HEK293 (cell line): Measurements from ENCODE around the gene BCL2L11.

ENCODE experiments used
- CTCF ChIA-PET: fragments of 350-600 bp; formaldehyde crosslinking; extraction: SDS; loops from one replicate; lab custom pipeline; 2021; ENCODE audit warnings: antibody characterized with exemption; lab: Yijun Ruan, JAX
- POLR2A ChIA-PET: fragments of 300-600 bp; formaldehyde crosslinking; extraction: SDS; loops from one replicate; lab custom pipeline; 2020; ENCODE audit warnings: antibody characterized with exemption, inconsistent platforms; lab: Yijun Ruan, JAX
- H3K27ac ChIP-seq: fragments of 200-500 bp; sonication (Bioruptor generic); 2 replicates; pipeline ENCODE4 v1.5.1; 2014; ENCODE audit warnings: low read depth, low read length, control low read depth, inconsistent platforms; ENCODE audit errors: extremely low read depth
- H3K36me3 ChIP-seq, 2 experiments: fragments of 200-500 bp in 1 of 2; sonication (Bioruptor generic) in 1 of 2; 1 replicate in 1 of 2; 2 replicates in 1 of 2; pipeline ENCODE4 v1.5.1; 2014 to 2017; ENCODE audit warnings: inconsistent platforms in 2 of 2, low read length in 2 of 2; ENCODE audit not compliant: control insufficient read depth in 2 of 2, insufficient read depth in 1 of 2
- H3K4me1 ChIP-seq: fragments of 200-500 bp; sonication (Bioruptor generic); 2 replicates; pipeline ENCODE4 v1.5.1; 2014; ENCODE audit warnings: mild to moderate bottlenecking, low read length, inconsistent platforms; ENCODE audit not compliant: control insufficient read depth, insufficient read depth
- H3K4me3 ChIP-seq: 2 replicates; pipeline ENCODE4 v1.5.1; 2011; ENCODE audit warnings: low read depth, mild to moderate bottlenecking, control low read depth, low read length, moderate library complexity
- H3K9me3 ChIP-seq: fragments of 200-500 bp; sonication (Bioruptor generic); 2 replicates; pipeline ENCODE4 v1.5.1; 2014; ENCODE audit warnings: low read depth, low read length, inconsistent platforms; ENCODE audit not compliant: control insufficient read depth, insufficient read depth
- KLF1 ChIP-seq: fragments of 450-650 bp; formaldehyde crosslinking; IDR thresholded peaks from 2 replicates; pipeline ENCODE4 v1.5.1; 2016; ENCODE audit warnings: missing biosample characterization, missing genetic modification characterization
- KLF16 ChIP-seq: fragments of 450-650 bp; formaldehyde crosslinking; IDR thresholded peaks from 2 replicates; pipeline ENCODE4 v1.5.1; 2017; ENCODE audit warnings: missing biosample characterization, missing genetic modification characterization
- TCF7L2 ChIP-seq: IDR thresholded peaks from 2 replicates; pipeline ENCODE4 v1.6.1; 2011; ENCODE audit warnings: low read depth, mild to moderate bottlenecking, inconsistent platforms, low read length, moderate library complexity, borderline replicate concordance
- TSHZ1 ChIP-seq: fragments of 450-650 bp; formaldehyde crosslinking; IDR thresholded peaks from 2 replicates; pipeline ENCODE4 v1.5.1; 2016; ENCODE audit warnings: missing biosample characterization, missing genetic modification characterization, borderline replicate concordance
- ZBTB20 ChIP-seq: fragments of 450-650 bp; formaldehyde crosslinking; IDR thresholded peaks from 2 replicates; pipeline ENCODE4 v1.5.1; 2016; ENCODE audit warnings: missing biosample characterization, missing genetic modification characterization
- ZNF132 ChIP-seq: fragments of 450-650 bp; formaldehyde crosslinking; IDR thresholded peaks from 2 replicates; pipeline ENCODE4 v1.5.1; 2017; ENCODE audit warnings: missing biosample characterization, missing genetic modification characterization, borderline replicate concordance
- ZNF169 ChIP-seq: fragments of 450-650 bp; formaldehyde crosslinking; IDR thresholded peaks from 2 replicates; pipeline ENCODE4 v1.5.1; 2016; ENCODE audit warnings: missing biosample characterization, missing genetic modification characterization
- ZNF19 ChIP-seq: fragments of 450-650 bp; formaldehyde crosslinking; IDR thresholded peaks from 2 replicates; pipeline ENCODE4; 2016; ENCODE audit warnings: missing biosample characterization, missing genetic modification characterization, low read depth
- ZNF202 ChIP-seq: fragments of 450-650 bp; formaldehyde crosslinking; IDR thresholded peaks from 2 replicates; pipeline ENCODE4 v1.5.1; 2016; ENCODE audit warnings: missing biosample characterization, missing genetic modification characterization, borderline replicate concordance
- ZNF24 ChIP-seq: fragments of 450-650 bp; formaldehyde crosslinking; IDR thresholded peaks from 2 replicates; pipeline ENCODE4 v1.5.1; 2016; ENCODE audit warnings: missing biosample characterization, missing genetic modification characterization
- ZNF292 ChIP-seq: fragments of 450-650 bp; formaldehyde crosslinking; IDR thresholded peaks from 2 replicates; pipeline ENCODE4 v1.5.1; 2016; ENCODE audit warnings: low read depth, missing biosample characterization, missing genetic modification characterization, borderline replicate concordance
- ZNF366 ChIP-seq: fragments of 450-650 bp; formaldehyde crosslinking; conservative IDR thresholded peaks from 2 replicates; pipeline ENCODE4 v1.5.1; 2016; ENCODE audit warnings: missing biosample characterization, missing genetic modification characterization
- ZNF391 ChIP-seq: fragments of 450-650 bp; formaldehyde crosslinking; IDR thresholded peaks from 2 replicates; pipeline ENCODE4 v1.5.1; 2016; ENCODE audit warnings: low read depth, missing biosample characterization, missing genetic modification characterization, borderline replicate concordance
- ZNF433 ChIP-seq: fragments of 450-650 bp; formaldehyde crosslinking; IDR thresholded peaks from 2 replicates; pipeline ENCODE4 v1.5.1; 2016; ENCODE audit warnings: missing biosample characterization, missing genetic modification characterization, low read depth
- ZNF488 ChIP-seq: fragments of 450-650 bp; formaldehyde crosslinking; IDR thresholded peaks from 2 replicates; pipeline ENCODE4 v1.5.1; 2016; ENCODE audit warnings: missing biosample characterization, missing genetic modification characterization
- ZNF518A ChIP-seq: fragments of 450-650 bp; formaldehyde crosslinking; conservative IDR thresholded peaks from 2 replicates; pipeline ENCODE4 v1.5.1; 2016; ENCODE audit warnings: low read depth, missing biosample characterization, missing genetic modification characterization
- ZNF580 ChIP-seq: fragments of 450-650 bp; formaldehyde crosslinking; IDR thresholded peaks from 2 replicates; pipeline ENCODE4 v1.5.1; 2016; ENCODE audit warnings: missing biosample characterization, missing genetic modification characterization
- ZNF585B ChIP-seq: fragments of 450-650 bp; formaldehyde crosslinking; IDR thresholded peaks from 2 replicates; pipeline ENCODE4 v1.5.1; 2016; ENCODE audit warnings: missing biosample characterization, missing genetic modification characterization
- ZNF596 ChIP-seq: fragments of 450-650 bp; IDR thresholded peaks from 2 replicates; pipeline ENCODE4 v1.5.0; 2018; ENCODE audit warnings: missing biosample characterization, mild to moderate bottlenecking, missing genetic modification characterization, moderate library complexity
- ZNF623 ChIP-seq: fragments of 450-650 bp; formaldehyde crosslinking; IDR thresholded peaks from 2 replicates; pipeline ENCODE4 v1.5.1; 2016; ENCODE audit warnings: missing biosample characterization, missing genetic modification characterization
- ZNF626 ChIP-seq: fragments of 450-650 bp; sonication (Bioruptor Pico); formaldehyde crosslinking; IDR thresholded peaks from 2 replicates; pipeline ENCODE4 v1.5.1; 2018; ENCODE audit warnings: missing biosample characterization, missing genetic modification characterization, inconsistent platforms
- ZNF654 ChIP-seq: fragments of 450-650 bp; formaldehyde crosslinking; IDR thresholded peaks from 2 replicates; pipeline ENCODE4 v1.5.1; 2016; ENCODE audit warnings: low read depth, missing biosample characterization, missing genetic modification characterization
- ZNF677 ChIP-seq: fragments of 450-650 bp; IDR thresholded peaks from 2 replicates; pipeline ENCODE4 v1.5.0; 2018; ENCODE audit warnings: missing biosample characterization, mild to moderate bottlenecking, missing genetic modification characterization, moderate library complexity
- ZNF701 ChIP-seq: fragments of 450-650 bp; formaldehyde crosslinking; IDR thresholded peaks from 2 replicates; pipeline ENCODE4 v1.5.1; 2016; ENCODE audit warnings: missing biosample characterization, missing genetic modification characterization
- TF ChIP-seq, protein P1 (sequence below): fragments of 450-650 bp; formaldehyde crosslinking; IDR thresholded peaks from 2 replicates; pipeline ENCODE4 v1.5.1; 2016; ENCODE audit warnings: missing biosample characterization, missing genetic modification characterization, low read depth

BCL2L11 gene

DNA sequence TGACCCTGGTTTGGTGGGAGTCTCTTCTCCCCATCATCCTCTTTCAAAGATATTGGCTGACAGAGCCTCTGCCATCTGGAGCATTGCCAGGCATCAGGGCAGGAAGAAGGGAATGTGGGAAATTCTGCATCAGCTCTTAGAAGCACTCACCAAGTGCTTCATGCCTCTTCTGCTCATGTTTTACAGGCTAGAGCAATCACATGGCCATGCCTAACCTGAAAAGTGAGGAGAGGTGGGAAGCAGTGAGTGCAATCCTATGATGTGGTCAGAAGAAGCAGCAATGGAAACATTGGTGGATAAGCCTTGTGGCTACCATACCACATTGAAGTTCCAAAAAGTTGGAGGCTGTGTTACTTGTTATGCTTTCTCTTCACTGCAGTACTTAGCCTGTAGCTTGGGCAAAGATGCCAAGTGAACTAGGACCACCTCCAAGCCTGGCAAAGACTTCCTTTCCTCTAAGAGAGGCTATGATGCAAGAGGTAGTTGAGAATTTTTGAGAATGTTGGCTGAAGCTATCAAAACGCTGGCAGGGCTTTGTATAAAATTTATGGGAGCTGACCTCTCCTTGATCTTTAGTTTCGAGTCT, 64.1 kb downstream of the BCL2L11 start (continued):
- TF ChIP-seq ZNF24 (tag by site-specific recombination) (no peak), KLF16 (tag by site-specific recombination) (no peak), ZNF488 (tag by site-specific recombination) (no peak), ZBTB20 (no peak), ZNF132 (tag by site-specific recombination) (no peak), ZNF169 (no peak)

GRCh38 chr2:111185361-111186022, 64.8 kb downstream of the BCL2L11 start:
- H3K4me1 ChIP-seq, result peaks cover 15% of the 10 kb centered on the region
- ChIA-PET POLR2A (interaction anchor here (1.9 kb wide), 1 partner anchor 65 kb away, joined by 5 read pairs; the partner anchor contains the start of gene BCL2L11), CTCF (interaction anchor here (0.5 kb wide), 1 partner anchor 358 kb away, joined by 3 read pairs; no protein-coding TSS in a partner anchor)
- H3K36me3 ChIP-seq, result no peaks in the 10 kb centered on the region
- H3K9me3 ChIP-seq, result no peaks in the 10 kb centered on the region
- no peak overlapping the region for H3K4me3 ChIP-seq
- peak overlapping the region; percentile 20; the same call in 1 of the 2 replicates for H3K27ac ChIP-seq
- TF ChIP-seq ZNF654 (tag by site-specific recombination) (no peak), ZNF701 (tag by site-specific recombination) (no peak), ZNF19 (tag by site-specific recombination) (no peak), ZNF433 (tag by site-specific recombination) (no peak), TCF7L2 (peak; percentile 92; the same call in 1 of the 2 replicates), ZNF366 (tag by site-specific recombination) (no peak; the same call in none of the 2 replicates), ZNF596 (tag by site-specific recombination) (peak; percentile 59), ZNF580 (tag by site-specific recombination) (peak; percentile 94), ZNF626 (tag by site-specific recombination) (no peak), TSHZ1 (tag by site-specific recombination) (peak; percentile 62; the same call in 1 of the 2 replicates), KLF1 (tag by site-specific recombination) (peak; percentile 48; the same call in 1 of the 2 replicates), ZNF623 (tag by site-specific recombination) (no peak), ZNF677 (tag by site-specific recombination) (no peak), ZNF202 (no peak), ZNF518A (no peak), ZNF391 (tag by site-specific recombination) (no peak), ZNF292 (no peak), ZNF585B (tag by site-specific recombination) (no peak)
- TF ChIP-seq, protein P1, sequence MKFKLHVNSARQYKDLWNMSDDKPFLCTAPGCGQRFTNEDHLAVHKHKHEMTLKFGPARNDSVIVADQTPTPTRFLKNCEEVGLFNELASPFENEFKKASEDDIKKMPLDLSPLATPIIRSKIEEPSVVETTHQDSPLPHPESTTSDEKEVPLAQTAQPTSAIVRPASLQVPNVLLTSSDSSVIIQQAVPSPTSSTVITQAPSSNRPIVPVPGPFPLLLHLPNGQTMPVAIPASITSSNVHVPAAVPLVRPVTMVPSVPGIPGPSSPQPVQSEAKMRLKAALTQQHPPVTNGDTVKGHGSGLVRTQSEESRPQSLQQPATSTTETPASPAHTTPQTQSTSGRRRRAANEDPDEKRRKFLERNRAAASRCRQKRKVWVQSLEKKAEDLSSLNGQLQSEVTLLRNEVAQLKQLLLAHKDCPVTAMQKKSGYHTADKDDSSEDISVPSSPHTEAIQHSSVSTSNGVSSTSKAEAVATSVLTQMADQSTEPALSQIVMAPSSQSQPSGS (tag by site-specific recombination), result 0 out of 2 replicates have a peak, but pooled peaks have one; percentile 24
